GM18867 (cell line): ENCODE results near the gene MADCAM1.

ENCODE experiments used
- ATAC-seq: cut with Tn5 transposase; IDR thresholded peaks from one replicate; pipeline ENCODE4 v1.9.1; 2021; ENCODE audit warnings: mild to moderate bottlenecking, moderate library complexity; ENCODE audit not compliant: unreplicated experiment

MADCAM1 gene

DNA sequence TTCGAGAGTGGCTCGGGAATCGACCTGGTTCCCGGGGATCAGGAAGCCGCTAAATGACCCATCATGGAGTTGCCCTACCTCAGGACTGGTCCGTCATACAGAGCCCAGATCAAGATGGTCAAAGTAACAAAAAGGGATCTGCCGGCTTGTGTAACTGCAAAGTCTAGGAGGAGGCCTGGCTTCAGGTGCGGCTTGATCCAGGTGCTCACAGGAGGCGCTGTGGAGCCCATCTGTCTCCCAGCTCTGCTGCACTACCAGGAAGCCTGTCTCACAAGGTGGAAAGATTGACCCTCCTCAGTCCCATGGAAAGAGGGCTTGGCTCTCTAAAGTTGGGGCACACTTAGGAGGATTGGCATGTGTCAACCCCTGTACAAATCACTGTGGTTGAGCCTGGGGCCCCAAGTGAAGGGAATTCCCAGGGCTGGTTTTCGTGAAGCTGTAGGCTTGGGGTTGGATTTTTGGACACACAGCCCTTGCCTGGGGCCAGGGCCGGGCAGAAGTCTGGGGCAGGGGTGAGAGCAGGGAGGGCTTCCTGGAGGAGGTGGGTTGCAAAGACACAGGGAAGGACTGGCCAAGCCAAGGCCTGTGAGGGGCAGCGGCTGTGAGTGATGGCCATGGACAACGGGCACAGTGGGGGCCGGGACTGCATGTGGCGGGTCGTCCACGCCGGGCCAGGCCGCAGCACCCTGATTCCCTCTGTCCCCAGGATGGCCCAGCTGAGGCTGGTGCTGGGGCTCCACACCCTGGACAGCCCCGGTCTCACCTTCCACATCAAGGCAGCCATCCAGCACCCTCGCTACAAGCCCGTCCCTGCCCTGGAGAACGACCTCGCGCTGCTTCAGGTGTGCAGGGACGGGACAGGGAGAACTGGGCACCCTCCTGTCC is 51.8 kb downstream of the MADCAM1 start:
- ATAC-seq, result no peak

DNA sequence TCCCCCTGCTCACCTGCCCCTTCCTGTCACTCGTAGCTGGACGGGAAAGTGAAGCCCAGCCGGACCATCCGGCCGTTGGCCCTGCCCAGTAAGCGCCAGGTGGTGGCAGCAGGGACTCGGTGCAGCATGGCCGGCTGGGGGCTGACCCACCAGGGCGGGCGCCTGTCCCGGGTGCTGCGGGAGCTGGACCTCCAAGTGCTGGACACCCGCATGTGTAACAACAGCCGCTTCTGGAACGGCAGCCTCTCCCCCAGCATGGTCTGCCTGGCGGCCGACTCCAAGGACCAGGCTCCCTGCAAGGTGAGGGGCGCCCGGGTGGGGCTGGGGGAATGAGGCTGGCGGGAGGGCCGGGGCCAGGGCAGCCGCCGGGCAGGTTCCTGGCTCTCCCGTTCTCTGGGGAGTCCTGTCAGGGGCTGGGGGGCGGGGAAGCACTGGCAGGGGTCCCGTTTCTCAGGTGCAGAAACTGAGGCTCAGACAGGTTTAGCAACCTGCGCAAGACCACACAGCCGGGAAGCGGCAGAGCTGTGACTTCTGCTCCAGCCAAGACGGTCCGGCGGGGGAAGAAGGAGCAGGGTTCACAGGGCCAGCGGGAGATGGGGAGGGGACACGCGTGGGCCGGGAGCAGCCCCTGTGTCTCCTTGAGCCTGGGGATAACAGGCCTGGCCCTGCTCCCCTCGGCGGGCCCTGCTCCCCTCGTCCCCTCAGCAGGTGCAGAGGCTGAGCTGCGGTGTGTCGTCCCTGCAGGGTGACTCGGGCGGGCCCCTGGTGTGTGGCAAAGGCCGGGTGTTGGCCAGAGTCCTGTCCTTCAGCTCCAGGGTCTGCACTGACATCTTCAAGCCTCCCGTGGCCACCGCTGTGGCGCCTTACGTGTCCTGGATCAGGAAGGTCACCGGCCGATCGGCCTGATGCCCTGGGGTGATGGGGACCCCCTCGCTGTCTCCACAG is 52.9 kb downstream of the MADCAM1 start:
- no peak for ATAC-seq

DNA sequence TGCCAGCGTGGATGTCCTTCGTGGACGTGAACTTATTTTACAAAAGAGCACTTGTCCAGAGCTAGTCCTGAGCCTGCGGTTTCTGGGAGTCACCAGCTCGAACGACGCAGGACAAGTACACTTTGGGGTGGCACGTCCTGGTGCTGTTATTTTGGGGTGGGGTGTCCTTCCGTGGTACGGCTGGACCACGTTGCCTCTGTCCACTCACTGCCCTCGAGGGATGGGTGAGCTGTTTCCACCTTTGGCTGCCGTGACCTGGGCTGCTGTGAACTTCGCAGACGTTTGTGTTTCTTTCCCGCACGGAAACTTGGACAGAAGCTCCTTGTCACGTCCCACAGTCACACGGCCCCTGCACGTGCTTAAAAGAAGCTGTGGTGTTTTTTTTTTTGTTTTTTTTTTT is 58.5 kb downstream of the MADCAM1 start:
- no peak for ATAC-seq
